Stimulated activated CD4-positive, alpha-beta T cell treated with anti-CD3 and anti-CD28 coated beads, Interleukin-1b, Interleukin-23, amount 100 ng/mL, for 48 hours (primary cell): ENCODE measurements around the gene PRRC2C.
"Not testable (repeated sequence)": the region's sequence is repeated elsewhere in the genome, so short reads cannot be mapped to it uniquely, and the experiment has no call there.

Experiments
- DNase-seq: peaks from one replicate; pipeline ENCODE4 v3.0.0-alpha.2; 2020

The PRRC2C gene

DNA sequence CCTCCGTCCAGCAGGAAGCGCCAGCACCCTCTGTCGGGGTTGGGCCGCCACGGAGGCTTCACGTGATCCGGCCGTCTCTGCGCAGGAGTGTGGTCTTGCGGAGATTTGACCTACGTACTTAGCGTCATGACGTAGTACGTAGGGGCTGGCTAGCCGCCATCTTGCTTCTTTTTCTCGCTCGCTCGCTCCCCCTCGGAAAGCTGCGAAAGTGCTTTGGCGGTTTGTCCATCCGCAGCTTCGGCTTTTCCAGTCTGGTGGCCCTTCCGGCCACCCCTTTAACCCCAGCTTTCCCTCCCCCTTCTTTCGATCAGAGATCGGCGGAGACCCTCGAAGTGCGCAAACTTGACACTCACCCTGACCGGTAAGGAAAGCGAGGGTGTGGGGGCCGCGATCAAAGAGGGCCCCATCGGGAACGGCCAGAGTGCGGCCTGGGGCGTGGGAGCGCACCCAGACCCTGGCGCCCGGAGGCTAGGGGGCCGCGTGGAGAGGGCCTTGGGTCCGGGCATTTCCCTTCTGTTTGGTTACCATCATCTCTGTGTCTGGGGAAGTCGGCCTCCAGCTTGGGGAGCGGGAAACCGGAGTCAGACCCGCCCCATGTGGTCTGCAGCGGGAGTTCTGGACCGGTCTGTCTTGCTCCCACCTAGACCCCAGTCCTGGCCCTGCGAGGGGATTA lies at the start of gene PRRC2C:
PRRC2C (plus strand) TSS at position 156 of the 673 bp plus-strand sequence. CDS start 26,559 bp downstream, outside the sequence.
- DNase-seq = peak; percentile 95

DNA sequence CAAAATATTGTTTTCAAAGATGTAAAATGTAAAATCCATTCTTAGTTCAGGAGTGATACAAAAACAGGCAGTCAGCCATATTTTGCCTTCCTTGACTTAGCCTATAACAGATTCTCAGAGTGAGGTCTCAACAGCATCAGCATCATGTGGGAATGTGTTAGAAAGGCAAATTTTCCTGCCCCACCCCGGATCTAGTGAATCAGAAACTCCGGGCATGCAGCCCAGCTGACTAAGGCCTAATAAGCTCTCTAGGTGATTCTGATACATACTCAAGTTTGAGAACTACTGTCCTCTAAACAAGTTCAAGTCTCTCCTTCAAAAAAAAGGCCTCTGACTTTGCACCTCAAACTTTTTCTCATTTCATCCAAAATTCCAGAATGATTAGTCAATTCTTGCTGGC lies 46.9 kb upstream of the PRRC2C start:
- no peak for DNase-seq

DNA sequence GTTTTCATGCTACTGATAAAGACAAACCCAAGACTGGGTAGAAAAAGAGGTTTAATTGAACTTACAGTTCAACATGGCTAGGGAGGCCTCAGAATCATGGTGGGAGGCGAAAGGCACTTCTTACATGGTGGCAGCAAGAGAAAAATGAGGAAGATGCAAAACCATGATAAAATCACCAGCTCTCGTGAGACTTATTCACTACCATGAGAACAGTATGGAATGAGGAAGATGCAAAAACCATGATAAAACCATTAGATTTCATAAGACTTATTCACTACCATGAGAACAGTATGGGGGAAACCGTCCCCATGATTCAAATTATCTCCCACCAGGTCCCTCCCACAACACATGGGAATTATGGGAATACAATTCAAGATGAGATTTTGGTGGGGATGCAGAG lies 45.1 kb upstream of the PRRC2C start:
- not testable (repeated sequence) for DNase-seq

DNA sequence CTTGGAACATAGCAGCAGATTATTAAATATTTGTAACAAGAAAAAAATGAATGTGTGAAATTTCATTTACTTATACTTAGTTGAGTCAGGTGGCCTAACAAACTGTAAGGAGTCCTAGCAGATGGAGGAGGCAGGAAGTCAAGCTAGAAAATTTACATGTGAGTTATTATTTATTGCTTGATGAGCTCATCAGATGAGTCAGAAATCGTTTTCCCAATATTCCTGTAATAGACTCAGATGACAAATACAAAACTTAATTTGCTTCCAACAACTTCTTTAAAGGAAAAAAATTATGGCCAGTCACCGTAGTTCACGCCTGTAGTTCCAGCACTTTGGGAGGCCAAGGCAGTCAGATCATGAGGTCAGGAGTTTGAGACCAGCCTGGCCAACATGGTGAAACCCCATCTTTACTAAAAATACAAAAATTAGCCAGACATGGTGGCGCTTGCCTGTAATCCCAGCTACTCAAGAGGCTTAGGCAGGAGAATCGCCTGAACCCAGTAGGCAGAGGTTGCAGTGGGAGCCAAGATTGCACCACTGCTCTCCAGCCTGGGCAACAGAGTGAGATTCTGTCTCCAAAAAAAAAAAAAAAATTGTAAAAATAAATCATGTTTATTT lies 43.9 kb upstream of the PRRC2C start:
- DNase-seq = not testable (repeated sequence)

DNA sequence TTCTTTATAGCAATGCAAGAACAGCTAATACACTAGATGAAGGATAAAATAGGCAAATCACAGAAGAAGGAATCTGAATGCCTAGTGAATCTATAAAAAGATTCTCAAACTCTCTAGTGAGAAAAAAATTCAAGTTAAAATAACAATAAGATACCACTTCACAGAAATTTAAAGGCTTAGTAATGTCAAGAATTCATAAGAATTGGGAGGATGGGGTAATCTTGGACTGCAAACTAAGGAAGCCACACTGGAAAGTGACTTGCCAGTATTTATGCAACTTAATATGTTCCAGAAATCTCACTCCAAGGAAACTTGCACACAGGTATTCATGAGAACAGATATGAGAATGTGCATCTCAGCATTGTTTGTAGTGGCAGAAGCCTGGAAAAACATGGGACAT lies 38.9 kb upstream of the PRRC2C start:
- DNase-seq = no peak

DNA sequence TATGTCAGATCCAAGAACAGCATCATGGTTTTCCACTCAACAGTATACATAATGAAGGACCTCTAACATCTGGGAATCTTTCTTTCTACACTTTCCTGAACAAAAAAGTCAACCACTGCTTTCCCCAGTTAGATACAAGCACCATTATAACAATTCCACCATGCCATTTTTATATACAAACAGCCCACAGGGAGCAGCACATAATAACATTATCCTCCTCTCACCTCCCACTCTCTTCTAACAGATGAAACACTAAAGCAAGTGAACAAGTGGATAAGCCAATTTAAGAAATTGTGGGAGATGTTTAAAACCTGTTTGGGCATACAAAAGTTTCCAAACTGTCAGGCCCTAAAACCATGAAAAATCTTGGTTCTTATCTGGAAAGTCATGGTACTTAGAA lies 29.4 kb upstream of the PRRC2C start:
- no peak for DNase-seq

DNA sequence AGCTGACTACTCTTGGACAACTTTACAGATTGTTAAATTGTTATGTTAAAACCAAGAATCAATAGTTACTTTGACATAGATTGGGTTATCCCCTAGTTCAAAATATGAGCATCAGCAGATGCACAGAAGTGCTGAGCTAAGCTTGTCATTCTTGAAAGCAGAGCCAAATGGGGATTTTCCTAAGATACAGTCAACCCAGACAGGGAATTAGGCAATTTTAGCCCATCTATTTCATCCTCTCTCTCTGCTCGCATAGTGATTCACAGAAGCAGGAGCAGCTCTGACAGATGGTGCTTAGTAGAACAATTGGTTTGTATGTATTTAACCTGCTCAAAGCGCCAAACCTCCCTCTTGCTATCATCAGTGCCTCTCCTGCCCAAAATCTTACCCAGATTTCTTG lies 27.9 kb upstream of the PRRC2C start:
- no peak for DNase-seq

DNA sequence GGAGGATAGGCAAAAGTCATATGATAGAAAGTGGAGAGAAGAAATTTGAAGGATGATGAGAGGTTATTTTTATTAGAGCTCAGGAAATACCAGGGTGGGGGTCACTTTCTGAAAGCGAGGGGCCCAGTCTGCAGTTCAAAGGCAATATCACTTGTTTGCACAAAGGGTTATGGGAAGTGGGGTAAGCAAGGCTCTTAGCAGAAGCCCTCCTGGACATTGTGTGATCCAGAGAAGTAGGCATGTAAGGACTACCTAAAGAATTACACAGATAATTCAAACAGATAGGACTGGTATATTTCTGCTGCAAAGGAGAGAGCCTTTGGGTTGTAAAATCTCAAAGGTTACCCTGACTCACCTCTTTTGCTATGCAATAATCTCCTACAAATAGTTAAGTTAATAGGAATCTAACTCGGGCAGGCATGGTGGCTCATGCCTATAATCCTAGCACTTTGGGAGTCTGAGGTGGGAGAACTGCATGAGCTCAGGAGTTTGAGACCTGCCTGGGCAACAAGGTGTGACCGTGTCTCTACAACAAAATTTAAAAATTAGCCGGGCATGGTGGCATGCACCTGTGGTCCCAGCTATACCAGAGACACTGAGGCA lies 25.2 kb upstream of the PRRC2C start:
- DNase-seq = no peak

DNA sequence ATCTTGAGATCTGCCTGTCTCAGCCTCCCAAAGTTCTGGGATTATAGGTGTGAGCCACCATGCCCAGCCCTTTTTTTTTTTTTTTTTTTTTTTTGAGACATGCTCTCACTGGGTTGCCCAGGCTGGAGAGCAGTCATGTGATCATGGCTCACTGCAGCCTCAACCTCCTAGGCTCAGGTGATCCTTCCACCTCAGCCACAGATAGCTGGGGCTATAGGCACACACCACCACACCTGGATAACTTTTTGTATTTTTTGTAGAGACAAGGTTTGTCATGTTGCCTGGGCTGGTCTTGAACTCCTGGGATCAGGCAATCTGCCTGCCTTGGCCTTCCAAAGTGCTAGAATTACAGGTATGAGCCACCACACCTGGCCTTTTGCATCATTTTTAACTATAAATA lies 17.7 kb upstream of the PRRC2C start:
- no peak for DNase-seq

DNA sequence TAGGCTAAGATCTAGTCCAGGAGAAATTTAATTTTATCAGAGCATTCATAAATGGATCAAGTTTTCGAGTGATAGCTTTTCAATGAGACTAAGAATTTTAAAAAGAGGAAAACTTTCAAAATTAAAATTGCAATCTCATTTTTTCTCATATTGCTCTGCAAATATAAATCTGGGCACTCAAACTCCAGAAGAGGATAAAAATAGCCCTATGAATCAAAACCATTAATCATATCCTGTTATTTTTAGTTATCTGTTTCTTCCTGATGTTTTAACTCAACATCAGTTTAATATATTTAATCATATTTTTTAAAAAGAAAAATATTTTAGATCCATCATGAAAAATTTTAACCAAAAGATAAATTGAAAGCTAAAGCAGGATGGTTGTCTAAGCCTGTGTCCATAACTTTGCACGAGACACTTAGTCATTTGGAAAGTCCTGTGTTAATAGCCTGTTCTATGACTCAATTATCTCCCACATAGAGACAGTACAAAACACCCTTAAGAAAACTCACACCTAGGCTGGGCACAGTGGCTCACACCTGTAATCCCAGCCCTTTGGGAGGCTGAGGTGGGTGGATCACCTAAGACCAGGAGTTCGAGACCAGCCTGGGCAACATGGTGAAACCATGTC lies 17.1 kb upstream of the PRRC2C start:
- no peak for DNase-seq

DNA sequence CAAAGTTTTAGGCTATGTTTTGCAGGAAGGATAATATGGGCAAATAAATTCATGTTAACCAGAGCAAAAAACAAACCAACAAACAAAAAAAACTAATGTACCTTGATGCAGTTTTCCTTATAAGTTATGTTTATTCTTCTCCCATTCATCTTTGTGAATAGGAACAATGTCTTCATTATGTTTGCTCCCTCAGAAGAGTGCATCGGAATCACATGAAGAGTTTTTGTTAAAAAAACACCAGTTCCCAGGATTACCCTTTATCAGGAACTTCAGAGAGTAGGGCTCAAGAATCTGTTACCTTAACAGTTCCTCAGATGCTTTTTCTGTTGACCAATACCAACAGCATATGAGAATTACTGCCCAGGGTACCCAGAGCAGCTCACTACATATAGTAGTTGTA lies 14.6 kb upstream of the PRRC2C start:
- no peak for DNase-seq

DNA sequence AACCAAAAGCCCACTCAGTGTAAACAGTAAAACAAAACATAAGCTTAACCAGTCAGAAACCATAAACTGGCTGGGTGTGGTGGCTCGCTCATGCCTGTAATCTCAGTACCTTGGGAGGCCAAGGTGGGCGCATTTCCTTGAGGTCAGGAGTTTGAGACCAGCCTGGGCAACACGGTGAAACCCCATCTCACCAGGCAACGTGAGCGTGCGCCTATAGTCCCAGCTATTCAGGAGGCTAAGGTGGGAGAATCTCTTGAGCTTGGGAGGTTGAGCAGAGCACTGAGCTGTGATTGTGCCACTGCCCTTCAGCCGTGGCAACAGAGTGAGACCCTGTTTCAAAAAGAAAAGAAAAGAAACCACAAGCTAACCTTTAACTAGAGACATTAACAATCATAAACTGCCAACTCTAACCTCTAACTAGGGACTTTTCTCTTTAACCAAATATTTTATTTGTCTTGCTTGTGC lies 13.1 kb upstream of the PRRC2C start:
- no peak for DNase-seq

DNA sequence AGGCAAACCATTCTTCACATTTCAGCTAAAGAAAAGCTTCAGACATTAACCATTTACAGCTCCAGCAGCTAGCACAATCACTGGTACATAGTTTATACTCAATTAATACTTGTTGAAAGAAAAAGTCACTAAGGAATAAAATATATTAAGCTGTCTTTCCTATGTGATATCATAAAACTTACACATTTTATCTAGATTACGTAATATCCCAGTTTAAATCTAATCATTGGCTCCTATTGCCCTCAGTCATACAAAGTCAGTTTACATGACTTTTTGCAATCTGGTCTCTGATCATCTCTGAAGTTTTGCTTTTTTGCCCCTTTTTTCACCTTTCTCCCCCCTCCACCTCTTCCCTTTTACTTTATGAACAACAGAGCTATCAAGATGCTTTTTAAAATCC lies 8.5 kb upstream of the PRRC2C start:
- no peak for DNase-seq

DNA sequence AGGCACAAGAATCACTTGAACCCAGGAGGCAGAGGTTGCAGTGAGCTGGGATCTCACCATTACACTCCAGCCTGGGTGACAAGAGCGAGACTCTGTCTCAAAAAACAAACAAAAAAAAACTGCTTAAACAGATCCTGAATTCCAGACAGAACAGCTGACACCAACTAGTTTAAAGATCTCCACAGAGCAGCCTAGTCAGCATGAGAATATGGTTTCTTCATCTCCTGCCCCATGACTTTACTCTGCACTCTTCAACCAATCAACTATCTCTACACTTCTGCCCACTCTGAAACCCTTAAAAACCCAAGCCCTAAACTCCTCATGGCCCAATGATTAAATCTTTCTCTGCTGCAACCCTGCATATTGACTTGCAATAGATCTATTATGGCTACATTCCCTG lies 7.5 kb upstream of the PRRC2C start:
- DNase-seq = no peak

DNA sequence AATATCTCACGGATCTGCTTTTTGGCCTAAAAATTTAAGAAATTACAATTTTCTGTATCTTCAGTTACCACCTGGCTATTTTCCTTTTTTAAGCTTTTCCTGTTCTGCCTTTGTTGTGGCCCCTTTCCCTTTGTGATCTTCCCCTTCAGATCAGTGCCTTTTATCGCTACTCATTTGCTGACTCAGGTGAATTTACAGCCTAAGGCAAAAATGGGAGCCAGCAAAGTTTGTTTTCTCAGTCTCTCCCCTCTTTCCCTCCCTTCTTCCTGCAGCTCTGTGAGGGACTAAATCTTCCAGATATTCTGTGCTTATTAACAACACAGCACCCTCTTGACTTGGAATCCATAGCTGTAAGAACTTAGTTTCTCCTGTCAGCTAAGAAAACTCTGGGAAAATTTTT lies 5.3 kb upstream of the PRRC2C start:
- DNase-seq = no peak

DNA sequence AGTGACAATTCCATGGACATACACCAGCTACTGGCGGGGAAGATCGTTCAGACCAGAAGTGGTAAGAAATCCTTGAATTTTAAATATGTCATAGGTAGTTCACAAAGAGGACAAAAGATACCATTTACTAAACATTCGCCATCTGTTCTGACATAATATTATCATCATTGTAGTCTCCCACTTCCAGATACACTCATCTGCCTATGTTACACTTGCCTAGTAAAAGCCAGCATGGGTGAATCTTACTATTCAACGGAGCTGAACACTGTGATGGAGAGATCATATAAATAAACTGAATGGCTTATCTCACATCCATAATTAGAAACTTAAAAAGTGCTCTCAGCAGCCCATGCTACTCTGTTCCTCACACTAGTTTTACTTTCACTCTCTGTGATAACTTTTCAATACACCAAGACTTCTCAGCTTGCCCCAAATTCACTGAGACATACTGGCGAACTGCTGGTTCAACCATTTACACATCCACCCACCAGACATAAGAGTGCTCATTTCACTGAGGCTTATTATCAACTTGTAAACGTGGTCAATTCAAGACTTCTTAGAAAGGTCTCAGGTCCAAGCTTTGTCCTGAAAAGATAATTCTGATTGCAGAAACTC lies 463 bp upstream of the PRRC2C start:
- DNase-seq = no peak

DNA sequence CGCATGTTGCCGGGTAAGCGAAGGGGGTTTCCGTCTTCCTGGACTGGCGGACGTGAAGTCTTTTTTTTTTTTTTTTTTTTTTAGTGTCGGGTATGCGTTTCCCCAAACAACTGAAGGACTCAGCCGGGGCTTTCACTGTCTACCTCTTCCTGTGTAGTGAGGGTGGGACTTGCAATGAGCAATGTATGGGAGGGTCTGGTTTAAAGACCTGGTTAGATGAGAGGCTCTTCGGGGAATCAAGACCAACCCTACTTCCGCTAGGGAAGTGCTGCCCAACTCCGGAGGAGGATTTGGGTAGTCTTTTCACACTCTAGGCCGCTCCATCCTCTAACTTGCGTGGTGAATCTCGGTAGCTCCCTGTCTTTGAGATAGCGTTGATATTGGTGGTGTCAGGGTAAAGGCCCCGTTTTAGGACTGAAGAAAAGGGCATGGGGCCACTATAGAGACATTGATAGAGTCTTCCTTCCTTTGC lies 754 bp downstream of the PRRC2C start:
- DNase-seq = peak; percentile 76

DNA sequence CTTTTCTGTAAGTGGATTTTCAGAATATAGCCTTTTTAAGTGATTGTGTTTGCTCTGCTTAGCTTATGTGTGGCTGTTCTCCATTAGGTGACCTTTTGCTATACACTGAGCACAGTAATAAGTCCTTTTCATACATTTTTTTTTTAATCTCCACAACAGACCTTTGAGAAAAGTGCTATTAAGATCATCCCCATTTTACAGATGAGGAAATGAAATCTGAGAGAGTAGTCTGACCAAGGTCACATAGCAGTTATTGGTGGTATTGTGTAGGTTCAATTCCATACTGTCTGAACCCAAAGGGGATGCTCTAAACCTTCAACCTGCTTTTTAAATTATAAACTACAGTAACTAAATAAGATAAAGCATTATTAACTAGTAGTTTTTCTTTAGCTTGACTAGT lies 1.7 kb downstream of the PRRC2C start:
- DNase-seq = no peak

DNA sequence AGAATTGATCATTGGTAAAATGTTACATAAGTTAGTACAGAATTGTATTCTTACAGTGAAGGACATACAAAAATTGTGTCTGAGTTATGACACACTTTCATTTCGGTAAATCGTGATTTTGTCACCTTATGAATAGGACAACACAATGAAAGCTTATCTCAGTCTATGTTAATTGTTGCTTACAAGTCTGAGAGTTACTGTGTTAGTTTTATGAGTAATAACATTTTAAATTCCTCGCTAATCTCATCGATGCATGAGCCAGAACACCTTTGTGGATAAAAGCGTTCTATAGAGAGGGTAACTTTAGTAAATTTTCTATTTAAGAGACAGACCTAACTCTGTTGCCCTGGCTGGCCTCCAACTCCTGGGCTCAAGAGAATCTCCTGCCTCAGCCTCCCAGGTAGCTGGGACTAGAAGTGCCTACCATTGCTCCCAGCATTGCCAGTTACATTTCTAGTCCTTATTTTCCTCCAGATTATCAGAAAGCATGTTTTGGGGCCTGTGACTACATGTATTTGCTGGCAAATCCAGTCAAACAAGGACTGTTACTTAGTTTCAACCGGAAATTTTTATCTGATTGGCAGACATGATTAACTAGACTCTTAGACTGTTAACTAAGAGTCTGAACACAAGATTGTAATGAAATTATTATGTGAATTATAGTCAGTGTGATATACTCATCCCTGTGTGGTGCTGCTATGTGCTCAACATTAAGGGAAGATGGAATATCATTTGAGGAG lies 3.0 kb downstream of the PRRC2C start:
- no peak for DNase-seq

DNA sequence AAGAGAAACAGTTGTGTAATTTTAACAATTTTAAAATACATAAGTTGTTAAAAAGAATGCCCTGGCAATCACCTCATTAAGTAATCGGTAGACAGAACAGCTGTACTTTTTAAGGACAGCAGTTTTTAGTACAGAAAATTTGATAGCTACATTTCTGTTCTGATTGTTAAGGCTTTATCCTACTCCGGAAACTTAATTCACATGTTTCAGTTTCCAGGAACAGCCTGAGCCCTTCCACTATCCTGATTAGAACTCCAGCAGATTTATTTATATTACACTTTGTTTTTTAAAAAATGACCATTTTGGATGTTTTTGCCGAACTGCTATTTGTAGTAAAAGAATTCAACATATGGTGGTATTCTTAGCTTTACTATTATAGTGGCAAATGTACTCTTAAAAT lies 8.7 kb downstream of the PRRC2C start:
- DNase-seq = no peak

DNA sequence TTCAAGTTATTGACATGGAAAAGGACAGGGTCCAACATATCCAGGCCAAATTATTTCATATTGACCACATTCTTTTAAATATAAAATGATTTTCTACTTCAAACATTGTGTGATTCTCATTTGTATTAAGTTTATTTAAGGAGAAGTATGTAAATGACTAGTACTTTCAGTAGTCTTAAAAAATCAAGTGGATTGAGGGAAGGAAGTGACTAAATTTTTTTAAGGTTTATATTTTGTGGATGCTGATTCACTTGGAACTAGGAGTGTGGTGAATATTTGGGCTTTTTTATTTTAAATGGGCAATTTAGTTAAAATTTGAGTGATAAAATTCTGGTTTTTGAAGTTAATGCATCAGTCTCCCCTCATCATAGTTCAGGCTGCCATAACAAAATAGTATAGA lies 10.1 kb downstream of the PRRC2C start:
- DNase-seq = no peak

DNA sequence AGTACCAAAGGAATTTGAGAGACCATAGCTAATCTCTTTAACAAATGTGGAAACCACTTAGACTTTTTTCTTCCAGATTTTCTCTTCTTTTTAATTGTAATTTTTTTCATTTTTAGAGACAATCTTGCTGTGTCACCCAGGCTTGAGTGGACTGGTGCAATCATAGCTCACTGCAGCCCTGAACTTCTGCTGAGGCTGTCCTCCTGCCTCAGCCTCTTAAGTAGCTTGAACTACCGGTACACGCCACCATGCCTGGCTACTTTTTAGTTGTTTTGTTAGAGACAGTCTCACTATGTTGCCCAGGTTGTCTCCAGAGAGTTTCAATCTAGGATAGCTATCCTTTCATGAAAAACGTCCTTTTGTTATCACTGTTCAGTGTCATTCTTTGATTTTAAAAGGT lies 15.0 kb downstream of the PRRC2C start:
- no peak for DNase-seq

DNA sequence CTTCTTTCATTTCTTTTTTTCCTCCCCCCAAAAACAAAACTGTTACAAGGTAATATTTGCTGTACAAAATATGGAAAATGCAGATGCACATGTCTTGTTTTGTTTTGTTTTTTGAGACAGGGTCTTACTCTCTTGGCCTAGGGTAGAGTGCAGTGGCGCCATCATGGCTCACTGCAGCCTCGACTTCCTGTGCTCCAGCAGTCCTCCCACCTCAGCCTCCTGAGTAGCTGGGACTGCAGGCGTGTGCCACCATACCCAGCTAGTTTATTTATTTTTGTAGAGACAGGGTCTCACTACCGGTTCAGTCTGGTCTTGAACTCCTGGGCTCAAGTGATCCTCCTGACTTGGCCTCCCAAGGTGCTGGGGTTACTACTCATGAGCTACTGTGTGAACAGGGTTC lies 15.5 kb downstream of the PRRC2C start:
- no peak for DNase-seq
